ENCODE data around the gene HS1BP3.

Gene HS1BP3, protein sequence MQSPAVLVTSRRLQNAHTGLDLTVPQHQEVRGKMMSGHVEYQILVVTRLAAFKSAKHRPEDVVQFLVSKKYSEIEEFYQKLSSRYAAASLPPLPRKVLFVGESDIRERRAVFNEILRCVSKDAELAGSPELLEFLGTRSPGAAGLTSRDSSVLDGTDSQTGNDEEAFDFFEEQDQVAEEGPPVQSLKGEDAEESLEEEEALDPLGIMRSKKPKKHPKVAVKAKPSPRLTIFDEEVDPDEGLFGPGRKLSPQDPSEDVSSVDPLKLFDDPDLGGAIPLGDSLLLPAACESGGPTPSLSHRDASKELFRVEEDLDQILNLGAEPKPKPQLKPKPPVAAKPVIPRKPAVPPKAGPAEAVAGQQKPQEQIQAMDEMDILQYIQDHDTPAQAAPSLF

DNA sequence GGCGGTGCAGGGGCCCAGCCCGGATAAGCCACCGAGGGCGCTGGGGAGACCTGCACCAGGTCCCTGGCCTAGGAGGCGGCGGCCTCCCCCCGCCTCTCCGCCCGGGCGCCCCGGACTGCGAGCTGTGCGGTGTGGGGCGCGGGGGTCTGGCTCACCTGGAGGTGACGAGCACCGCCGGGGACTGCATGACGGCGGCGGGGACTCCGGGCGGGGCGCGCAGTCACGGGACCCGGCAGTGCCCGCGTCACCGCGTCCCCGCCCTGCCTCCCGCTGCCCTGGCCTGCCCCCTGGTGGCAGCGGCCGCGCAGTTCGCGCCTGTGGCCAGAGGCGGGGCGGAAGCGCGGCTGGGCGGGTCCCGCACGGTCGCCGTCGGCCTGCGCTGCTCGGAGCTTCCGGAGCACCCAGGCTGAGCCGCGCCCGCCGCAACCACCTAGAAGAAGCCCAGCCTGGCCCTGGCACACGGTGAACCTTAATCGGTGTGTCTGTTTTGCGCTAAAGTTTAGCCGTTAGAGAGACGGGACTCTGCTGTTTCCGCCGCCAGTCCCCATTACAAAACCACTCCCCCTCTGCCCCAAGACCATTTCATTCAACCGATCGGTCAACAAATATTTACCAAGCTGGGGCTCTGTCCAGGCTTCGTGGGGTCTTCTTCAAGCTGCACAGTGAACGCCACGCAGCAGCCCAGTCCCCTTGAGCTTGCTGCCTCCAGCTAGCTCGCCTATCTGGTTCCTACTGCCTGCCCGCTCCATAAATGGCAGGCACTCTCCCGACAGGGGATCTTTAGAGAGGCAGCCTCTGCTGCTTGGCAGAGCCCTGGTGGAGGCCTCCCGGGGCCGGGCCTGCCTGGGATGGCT, at the start of gene HS1BP3:
Gene HS1BP3, minus strand, starts transcription at position 222 of the 854 bp plus-strand sequence. Its CDS starts 35 bp downstream, at position 187.
- DNase-seq (ENCODE audit: low spot score), result peak; percentile 88

DNA sequence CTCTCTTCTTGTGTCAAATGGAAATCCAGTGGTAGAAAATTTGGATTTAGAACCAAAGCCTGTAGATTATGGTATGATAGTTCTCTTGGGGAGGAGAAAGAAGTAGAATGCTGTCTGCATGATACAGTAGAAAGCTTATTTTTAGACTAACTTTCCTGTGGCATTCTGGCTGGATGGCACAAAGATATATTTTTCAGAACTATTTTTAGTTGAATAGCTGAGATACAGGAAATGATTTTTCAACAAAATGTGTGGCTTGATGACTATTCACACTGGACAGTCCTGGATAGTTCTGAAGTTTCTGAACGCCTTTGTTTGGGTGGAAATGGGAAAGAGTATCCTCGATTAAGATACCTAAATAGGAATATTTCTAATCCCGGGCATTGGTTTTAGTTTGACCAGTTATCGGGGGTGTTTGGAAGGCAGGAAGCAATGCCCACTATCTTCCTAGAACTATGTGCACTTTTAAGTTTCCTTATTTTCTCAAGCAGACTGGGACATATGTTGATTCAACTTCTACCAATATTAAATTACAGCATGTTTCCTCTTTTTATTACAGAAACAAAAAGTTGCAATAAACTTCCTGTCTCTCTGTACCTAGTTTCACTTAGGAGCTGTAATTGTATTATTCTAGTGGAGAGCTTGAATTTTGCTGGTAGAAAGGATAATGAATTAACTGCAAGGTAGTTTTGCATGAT, 48.2 kb upstream of the HS1BP3 start:
- no peak for DNase-seq (ENCODE audit: low spot score)

DNA sequence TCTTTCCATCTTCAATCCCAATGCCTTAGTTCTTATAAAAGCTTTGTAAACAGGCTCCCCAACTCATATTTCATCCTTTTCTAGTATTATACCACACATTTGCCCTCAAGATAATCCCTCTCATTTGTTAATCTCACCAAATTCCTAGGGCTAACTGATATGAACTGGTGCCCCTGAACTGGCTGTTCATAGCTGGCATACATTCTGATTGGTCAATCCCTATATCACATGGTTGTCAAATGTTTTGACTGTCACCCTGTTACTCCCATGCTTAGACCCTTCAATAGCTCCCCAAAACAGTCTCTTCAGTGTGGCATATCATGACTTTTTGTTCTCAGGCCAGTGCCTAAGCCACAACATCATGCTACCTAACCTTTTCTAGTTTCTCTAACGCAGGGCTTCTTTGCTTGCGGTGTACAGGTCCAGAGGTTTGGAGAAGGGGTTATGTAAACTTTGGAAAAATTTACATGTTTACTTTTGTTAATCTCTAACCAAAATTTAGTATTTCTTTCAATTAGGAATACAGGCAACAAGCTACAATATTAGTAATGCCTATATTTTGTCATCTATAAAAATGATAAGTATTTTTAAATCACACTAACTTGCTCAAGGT, 46.5 kb upstream of the HS1BP3 start:
- DNase-seq (ENCODE audit: low spot score), result no peak

DNA sequence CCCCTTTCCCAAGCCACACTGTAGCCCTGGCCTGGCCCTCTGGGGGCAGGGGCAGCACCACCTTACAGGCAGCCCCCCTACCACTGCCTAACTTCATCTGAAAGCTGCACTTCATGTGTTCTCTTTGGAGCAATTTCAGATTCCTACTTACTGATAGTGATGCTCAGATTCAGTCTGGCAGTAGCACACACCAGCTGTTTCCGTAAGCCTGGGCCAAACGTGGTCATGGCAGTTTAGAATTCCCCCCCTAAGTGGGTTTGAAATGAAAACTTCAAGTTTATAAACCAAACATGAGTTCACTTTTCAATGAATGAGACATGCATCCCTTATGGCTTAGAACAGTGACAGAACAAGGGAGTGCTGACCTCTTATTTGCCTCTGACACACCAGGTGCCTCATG, 45.5 kb upstream of the HS1BP3 start:
- no peak for DNase-seq (ENCODE audit: low spot score)

DNA sequence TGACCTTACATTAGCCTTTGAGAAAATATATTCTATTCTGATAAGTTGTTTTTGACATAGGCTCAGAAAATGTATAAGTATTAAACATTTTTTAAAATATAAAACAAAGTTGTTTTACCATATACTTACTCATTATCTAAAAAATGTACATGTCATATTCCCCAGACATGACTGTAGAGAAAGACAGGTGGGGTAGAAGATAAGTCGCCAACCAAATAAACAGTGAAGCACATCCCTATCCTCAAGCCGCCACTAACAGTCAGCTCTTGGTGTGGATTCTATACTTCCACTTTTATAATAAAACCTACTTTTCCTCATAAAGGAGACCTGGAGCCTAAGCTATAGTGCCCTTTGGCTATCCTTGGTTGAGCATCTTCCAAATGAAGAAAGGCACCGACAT, 42.4 kb upstream of the HS1BP3 start:
- DNase-seq (ENCODE audit: low spot score), result no peak

DNA sequence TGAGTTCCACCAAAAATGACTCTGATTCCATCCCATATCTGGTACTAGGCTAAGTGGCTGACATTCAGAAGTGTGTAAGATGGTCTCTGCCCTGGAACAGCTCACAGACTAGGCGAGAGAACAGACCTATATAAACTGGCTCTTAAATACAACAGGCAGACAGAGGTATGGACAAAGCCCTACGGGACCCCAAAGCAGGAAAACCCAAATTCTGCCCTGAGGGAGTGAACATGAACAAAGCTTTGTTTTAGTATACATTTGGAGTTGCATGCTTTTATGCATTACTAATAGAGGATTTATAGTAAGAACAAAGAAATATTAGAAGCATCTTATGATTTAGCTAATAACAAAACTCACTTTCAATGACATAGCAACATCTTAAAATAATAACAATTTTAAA, 41.2 kb upstream of the HS1BP3 start:
- no peak for DNase-seq (ENCODE audit: low spot score)

DNA sequence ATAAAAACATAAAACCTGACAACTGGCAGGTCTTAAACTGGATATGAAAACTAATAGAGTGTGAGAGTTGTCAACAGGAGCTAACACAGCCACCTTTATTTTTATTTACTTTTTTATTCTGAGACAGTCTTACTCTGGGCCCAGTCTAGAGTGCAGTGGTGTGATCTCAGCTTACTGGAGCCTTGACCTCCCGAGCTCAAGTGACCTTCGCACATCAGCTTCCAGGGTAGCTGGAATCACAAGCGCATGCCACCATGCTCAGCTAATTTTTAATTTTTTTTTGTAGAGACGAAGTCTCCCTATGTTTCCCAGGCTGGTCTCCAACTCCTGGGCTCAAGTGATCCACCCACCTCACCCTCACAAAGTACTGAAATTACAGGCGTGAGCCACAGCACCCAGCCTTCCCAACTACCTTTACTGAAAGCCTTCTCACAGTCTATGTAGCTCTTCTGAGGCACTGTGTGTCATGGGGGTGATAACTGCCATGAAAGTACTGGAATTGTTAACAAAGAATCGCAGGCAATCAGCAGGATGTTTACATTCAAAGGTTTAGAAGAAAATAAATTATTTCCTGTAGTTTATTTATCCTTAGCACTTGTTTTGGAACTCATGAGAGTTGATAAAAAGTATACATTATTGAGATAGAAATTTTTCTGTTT, 40.3 kb upstream of the HS1BP3 start:
- no peak for DNase-seq (ENCODE audit: low spot score)

DNA sequence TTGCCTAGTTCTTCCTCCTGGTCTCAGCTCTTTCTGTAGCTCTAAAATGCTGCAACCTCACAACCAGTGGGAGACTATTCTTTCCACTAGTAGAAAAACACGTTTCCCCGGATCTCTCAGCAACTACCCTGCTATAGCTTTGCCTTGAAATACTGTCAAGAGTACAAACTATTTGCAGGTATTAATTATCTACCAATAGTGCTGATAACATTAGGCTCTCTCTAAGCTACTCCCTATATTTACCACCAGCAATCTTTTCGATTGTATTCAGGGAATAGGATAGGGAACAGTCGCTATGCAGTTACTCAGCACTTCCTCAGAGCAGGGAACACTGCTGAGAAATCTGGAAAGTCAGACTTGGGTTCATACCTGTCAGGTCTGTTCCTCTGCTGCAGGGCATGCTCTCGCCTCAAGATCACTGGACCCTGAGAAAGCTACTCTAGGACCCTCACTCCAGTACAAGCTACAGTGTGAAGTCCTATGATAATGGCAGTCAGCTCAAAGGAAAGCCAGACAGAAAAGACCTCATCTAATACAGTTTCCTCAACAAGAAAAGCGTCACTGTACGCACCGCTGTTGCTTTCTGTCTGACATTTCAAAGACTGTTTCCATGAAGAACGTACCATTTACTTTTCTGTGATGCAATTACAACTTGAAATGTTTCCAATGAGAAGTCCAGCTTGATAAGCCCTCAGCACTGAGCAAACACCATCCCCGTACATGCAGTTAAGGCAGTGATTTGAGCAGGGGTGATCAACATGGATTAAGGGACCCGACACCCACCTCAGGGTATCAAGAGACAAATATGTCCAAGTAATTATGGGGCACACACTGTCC, 38.7 kb upstream of the HS1BP3 start:
- DNase-seq (ENCODE audit: low spot score), result no peak

DNA sequence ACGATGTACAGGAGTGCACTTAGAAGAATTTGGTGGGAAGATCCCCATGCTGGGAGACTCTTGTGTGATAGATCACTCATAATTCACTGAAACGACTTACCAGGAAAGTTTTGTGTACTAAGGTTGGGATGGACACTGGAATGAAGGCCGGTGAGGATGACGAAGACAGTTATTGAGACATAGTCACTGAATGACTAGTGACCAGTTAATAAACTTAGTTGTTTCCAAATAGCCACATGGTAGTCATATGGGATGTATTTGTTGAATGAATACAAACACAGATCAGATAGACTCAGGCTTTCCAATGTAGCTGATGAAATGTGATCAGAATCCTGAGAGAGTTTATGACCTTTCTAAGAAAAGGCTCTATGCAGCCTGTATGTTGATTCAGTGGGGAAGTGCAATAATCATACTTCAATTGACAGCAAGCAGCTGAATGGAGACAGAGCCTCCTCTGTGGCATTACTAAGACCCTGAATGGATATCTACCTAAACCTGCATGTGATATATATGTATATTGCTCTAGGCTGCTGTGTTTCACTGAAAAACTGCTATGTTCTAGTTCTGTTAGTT, 36.4 kb upstream of the HS1BP3 start:
- no peak for DNase-seq (ENCODE audit: low spot score)

DNA sequence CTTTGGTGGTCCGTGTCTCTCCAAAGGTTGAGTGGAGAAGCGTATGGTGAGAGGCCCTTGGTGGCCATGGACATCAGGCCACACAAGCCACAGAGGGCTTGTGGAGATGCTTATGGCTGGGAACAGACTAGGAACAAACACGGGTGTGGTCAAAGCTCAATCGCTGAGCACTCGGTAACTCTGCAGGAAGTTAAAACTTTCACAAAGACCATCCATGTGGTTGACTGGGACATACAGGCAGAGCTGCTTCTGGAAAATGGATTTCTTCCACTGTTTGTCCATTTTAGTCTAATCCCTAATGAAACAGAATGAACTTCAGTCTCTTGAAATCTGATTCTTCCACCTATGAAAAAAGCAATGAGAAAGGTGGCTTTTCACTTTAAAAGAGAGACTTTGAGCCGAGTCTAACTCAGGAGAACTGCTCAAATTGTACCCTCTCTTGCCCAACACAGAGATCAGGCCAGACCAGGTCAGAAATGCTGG, 33.7 kb upstream of the HS1BP3 start:
- DNase-seq (ENCODE audit: low spot score), result no peak

DNA sequence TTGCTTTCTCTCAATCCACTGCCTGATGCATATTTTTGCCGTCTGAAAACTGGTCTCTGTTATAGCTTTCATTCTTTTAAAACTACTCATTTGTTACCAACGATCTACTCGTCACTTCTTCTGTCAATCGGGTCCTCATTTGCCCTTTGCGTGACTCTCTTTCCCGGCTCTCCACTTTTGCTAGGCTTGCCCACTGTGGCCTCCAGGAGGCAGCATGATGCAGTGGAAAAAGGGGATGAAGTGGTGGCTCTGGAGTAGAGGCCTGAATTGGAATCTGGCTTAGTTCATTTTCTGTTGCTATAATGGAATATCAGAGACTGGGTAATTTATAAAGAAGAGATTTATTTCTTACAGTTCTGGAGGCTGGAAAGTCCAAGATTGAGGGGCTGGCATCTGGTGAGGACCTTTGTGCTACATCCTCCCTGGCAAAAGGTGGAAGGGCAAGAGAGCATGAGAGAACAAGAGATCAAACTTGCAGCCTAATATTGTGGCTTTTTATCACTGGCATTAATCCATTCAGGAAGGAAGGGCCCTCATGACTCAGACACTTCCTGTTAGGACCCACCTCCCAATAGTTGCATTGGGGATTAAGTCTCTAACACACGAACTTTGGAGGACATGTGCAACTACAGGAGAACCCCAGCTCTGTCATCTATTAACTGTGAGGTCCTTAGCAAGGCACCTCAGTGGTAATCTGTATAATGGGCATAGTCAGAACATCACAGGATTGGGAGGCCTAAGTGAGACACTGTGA, 31.4 kb upstream of the HS1BP3 start:
- DNase-seq (ENCODE audit: low spot score), result peak; percentile 30

DNA sequence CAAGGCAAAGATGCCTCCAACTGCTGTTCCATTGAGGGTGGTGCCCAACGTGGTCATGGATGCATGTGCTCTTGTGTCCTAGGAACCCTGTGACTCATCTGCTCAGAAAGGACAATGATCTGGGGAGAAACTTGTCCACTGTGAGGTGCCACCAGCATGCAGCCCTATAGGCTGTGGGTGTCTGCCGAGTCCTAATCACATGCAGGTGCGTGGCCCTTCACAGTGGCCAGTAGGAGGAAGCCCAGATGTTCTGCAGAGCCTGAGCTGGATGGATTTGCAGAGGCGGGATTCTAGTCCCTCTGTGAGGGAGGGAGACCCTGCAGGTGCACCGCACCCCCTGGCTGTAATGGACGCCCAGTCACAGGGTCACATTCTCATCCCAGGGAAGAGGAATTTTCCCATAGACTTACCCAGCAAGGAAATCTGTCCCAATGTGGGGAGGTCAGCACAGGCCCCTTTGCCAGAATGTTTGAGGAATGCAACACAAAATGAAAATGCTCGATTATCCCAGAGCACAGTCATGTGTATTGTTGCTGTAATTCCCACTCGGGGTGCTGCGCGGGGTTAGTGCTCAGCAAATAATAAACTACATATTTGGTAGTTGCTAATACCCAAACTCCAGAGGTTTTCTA, 30.0 kb upstream of the HS1BP3 start:
- no peak for DNase-seq (ENCODE audit: low spot score)

DNA sequence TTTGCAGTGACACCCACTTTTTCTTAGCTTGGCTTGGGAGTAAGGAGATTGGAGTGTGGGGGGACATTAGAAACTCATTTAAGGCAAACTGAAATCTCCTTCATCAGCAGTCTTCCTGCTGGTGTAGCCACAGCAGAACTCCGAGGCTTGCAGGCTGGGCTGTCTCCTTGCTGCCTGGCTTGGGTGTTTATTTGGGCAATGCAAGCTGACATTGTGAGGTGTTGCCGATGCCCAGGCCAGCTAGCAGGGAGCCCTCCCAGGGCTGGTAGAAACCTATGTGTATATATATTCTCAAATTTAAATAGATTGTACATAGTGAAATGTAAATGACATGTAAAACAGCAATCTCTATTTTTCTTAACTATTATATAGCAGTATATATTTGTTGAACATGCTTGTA, 27.9 kb upstream of the HS1BP3 start:
- no peak for DNase-seq (ENCODE audit: low spot score)

DNA sequence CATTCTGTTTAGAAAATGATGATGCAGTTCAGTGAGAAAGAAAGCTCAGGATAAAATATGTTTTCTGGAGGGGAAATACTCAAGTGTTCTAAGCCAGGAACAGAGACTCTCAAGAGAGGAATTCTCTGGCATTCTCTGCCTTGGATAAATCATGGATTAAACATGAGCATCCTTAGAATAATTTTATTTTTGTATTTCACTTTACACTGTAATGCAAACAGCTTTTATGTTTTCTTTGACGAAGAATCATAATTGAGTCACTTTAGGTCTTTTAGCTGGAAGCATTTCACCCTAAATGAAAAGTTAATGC, 27.1 kb upstream of the HS1BP3 start:
- no peak for DNase-seq (ENCODE audit: low spot score)

DNA sequence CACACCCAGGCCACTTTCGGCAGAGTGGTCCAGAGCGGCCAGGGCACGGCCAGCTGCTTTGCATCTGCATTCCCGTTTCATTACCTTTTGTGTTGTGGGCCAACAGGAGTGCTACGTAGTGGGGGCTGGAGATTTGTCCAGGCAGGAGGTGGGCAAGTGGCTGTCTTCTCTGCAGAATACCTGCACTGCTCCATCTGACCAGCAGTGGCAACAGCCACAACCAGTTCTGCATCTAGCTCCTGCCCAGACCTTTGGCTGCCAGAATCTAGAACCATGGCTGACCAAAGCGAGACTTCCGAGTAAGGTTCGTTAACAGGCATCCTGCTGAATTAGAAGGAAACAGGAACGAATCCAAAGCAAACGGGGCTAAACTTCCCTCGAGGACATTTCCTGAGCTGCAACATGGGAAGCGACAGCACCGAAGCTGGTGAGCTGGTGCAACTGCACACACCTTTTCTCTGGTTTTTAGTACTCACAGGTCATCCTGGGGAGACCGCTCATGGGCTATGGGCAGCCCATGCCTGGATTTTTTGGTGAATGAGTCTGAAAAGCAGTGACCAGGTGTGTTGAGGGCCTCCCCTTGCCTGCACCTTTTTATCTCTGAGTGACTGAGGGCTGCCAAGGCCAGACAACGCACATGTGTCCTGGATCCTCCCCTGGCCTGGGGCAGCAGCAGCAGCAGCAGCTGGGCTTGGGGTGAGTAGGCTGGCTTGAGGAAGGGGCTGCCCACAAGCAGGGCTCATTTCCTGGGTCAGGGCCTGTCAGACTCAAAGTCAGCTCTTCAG, 26.6 kb upstream of the HS1BP3 start:
- DNase-seq (ENCODE audit: low spot score), result peak; percentile 4

DNA sequence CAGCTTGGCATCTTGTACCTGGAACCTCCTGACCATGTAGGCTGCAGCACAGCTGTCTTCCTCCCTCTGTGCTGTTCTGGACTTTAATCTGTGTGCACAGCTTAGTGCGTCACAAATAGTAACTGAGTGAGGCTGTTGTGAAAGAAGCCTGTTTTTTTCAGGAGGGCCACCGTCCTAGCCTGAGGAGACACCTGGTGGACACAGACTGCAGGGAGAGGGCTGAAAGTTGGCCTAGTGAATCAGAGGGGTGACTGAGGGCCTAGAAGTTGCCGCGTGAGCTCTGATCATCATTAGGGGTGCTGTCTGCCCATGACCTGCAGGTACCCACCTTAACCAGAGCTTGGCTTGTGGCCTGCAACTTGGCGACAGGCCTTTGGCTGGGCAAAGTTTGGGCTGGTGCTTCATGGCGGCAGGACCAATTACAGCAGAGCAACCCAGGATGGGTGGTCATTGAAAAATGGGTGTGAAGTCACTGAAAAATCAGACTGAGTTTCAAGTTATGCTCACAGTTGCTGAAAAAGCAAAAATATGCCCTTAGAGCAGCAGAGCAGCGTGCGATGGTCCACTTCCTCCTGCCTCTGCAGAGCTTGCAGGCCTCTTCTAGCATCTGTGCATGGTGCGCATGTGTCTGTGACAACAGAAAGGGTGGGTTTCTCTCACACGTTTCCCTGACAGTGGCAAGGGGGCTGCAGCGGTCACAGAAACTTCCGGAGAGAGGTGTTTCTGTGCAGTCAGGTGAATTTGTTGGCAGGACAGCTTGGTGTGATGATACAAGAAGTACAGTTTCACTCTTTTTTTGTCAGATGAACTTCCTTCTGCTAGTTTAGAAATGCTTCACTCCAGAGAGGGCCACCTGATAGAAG, 25.7 kb upstream of the HS1BP3 start:
- peak; percentile 49 for DNase-seq (ENCODE audit: low spot score)

DNA sequence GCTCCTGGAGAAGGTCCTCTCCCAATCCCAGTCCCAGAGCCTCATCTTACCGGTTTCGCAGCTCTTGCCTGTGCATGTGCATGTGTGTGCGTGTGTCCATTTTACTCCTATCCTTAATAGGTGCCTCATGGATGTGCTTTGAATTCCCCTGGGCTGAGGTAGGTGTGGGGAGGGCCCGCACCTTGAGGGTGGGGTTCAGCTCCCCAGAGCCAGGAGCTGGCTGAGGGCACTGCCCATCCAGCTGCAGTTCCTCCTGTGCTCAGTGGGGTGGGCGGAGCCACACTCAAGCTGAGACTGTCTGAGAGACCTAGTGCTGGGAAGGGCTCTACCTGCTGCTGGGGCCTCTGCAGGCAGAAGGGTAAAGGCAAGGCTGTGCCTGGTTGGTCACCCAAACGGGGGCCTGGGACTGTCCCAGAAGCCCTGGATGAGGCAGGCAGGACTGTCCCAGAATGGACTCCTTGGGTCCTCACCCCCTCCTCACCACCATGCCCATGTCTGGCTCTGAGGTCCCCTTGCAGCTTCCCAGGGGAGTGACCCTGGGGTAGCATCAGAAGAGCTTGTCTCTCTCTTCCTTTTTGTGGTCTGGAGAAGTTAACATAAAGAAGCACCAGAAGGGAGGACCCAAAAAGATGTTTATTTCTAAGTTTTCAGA, 24.9 kb upstream of the HS1BP3 start:
- DNase-seq (ENCODE audit: low spot score), result peak; percentile 61

Data from kidney tubule cell (primary cell).